HG03045 (cell line): Measurements from ENCODE around the gene IFT74.
"Not testable (repeated sequence)": the region's sequence is repeated elsewhere in the genome, so short reads cannot be mapped to it uniquely, and the experiment has no call there.

Experiments used
- ATAC-seq: cut with Tn5 transposase; IDR thresholded peaks from one replicate; pipeline ENCODE4 v1.9.1; 2021; ENCODE audit warnings: mild to moderate bottlenecking, moderate library complexity; ENCODE audit not compliant: unreplicated experiment

Gene IFT74

GRCh38 chr9:27065288-27065687 lies 109.1 kb downstream of the IFT74 start:
- ATAC-seq = no peak

GRCh38 chr9:27073841-27074728 lies 117.9 kb downstream of the IFT74 start:
- no peak for ATAC-seq

DNA sequence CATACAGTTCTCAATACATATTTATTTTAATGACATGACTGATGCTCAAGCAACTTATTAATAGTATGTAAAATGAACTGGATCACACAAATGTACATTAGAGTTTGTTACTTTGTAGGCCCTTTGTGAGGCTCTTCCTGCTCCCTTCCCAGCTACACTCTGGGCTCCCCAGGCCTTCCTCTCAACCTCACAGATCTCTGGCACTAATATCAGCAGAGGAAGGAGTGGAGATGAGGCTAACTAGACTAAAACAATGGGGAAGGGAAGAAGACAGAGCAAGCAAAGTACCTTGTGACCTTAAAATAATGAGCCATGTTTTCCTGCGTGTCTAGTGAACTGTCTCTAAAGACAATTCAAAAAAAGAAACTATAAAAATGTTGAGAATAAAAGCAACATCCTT lies 122.5 kb downstream of the IFT74 start:
- no peak for ATAC-seq

DNA sequence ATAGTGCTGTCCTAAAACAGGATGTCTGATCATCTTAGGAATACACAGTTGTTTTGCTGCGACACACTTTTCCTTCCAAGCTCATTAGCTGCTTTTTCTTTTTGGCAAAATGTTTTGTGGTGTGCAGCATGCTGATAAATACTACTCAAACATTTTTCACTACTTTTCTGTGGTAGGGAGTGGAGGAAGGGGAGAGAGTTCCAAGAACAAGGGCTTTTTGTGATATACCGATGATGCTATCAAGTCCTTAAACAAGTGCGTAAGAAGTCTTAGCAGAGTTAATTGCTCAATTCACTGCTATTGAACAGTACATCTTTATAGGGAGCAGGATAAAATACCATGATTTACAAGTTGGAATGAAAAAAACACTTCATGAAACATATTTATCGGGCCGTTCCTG lies 129.2 kb downstream of the IFT74 start:
- ATAC-seq = no peak

DNA sequence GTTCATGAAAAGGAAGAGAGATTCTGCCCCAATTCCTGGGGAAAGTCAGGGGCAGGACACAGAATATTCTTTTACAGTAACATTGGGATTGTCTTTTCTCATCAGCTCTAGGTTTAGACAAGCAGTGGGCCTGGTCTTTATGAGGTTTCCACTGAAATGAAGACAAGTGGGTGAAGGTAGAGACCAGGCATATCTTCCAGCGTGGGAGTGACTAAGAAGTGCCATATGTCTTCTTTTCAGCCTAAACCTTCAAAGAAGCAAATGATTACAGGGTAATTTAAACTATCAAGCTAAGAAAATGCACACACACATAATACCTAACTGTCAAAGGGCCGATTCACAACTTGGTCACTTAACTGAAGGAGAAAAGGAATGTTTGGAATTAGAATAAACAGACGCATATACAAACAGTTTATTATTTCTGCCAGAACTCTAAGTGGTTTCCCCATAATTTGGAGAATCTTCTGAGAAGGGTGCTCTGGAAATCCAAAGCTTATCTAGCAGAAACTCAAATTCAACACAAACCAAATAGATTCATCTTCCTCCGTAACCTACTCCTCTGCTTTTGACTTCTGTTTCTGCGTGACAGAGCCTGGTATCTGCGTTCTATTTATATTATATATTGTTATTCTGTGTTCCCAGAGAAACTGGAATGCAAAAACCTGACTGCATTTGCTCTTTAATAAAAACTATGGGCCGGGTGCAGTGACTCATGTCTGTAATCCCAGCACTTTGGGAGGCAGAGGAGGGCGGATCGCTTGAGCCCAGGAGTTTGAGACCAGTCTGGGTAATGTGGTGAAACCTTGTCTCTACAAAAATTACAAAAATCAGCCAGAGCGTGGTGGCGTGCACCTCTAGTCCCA lies 130.8 kb downstream of the IFT74 start:
- no peak for ATAC-seq

DNA sequence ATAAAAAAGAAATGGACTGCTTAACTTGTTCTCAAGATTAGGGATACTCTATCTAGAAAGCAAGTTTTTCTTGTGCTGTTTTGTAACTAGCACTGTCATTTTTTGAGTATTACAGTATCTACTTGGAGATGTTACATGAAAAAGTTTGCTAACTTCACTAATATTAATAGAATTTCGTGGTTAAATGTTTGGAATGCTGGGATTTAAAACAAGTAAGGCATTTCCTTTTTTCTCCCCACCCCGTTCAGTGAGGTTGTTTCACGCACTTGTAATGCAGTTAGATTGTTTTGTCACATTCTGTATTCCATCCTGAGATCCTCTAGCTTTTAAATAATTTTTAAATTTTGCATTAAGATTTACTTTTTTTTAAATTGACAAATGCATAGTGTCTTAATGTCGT lies 132.8 kb downstream of the IFT74 start:
- no peak for ATAC-seq

DNA sequence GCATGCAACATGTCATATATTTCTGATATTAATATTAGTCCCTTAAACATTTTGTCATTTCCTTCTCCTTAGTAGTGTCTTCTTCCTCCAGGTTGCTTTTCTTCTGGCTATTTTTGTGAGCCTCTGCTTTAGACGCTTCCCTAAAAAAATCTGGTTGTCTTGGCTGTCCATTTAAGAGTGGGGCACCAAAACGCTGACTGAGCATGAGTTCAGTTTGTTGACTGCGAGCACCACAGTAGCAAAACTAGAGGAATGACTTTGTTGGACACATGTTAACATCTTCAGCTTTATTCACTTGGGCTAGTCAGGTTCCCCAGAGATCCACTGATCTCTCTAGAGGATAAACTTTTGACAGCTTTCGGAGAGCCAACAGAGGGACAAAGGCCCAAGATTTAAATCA lies 133.5 kb downstream of the IFT74 start:
- ATAC-seq = no peak

DNA sequence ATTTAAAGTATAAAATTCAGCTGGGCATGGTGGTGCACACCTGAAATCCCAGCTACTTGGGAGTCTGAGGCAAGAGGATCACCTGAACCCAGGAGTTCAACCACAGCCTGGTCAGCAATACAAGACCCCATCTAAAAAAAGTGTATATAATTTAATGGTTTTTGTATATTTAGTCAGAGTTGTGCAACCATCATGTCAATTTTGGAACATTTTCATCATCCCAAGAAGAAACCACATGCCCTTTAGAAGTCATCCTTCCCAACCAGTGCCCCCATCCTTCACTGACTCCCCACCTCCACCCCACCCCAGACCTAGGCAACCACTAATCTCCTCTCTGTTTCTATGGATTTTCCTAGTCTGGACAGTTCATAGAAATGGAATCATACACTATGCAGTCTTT lies 134.0 kb downstream of the IFT74 start:
- no peak for ATAC-seq

DNA sequence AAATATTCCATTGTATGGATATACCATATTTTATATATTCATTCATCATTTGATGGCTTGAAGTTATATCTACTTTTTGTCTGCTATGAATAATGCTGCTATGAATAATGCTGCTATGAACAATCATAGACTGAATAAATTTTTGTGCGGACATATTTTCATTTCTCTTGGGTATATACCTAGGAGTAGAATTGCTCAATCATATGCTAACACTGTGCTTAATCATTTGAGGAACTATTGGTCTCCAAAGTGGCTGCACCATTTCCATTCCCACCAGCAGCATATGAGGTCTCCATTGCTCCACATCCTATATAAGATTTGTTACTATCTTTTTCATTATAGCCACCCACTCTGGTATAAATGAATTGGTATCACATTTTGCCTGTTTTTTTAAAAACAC lies 134.5 kb downstream of the IFT74 start:
- no peak for ATAC-seq

- not testable (repeated sequence) for ATAC-seq
Measured at GRCh38 chr9:27092496-27092895, 136.3 kb downstream of the IFT74 start.

- ATAC-seq = not testable (repeated sequence)
Measured at GRCh38 chr9:27093384-27094067, 137.3 kb downstream of the IFT74 start.

- no peak for ATAC-seq
Measured at GRCh38 chr9:27094640-27095298, 138.6 kb downstream of the IFT74 start.

DNA sequence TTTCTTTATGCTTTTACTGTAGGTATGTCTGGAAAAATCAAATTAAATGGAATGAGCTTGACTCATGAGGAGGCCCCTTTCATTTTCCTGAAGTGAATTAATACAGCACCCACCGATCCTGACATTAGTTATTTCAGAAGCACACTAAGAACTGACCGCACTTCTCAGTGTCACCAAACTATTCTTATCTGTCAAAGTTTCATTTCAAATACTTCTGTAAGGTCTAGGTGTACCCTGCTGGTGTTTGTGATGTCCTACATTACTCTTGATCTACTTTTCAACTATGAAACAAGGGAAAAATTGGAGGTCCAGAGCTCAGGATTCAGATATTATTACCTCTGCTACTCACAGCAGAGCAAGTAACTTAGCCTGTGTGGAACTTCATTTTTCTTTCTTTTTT lies 151.0 kb downstream of the IFT74 start:
- no peak for ATAC-seq

GRCh38 chr9:27108981-27109541 lies 152.8 kb downstream of the IFT74 start, which contains the start of gene TEK:
TEK (plus strand) TSS chr9:27109225; CDS start chr9:27109591, 366 bp downstream.
- no peak for ATAC-seq

DNA sequence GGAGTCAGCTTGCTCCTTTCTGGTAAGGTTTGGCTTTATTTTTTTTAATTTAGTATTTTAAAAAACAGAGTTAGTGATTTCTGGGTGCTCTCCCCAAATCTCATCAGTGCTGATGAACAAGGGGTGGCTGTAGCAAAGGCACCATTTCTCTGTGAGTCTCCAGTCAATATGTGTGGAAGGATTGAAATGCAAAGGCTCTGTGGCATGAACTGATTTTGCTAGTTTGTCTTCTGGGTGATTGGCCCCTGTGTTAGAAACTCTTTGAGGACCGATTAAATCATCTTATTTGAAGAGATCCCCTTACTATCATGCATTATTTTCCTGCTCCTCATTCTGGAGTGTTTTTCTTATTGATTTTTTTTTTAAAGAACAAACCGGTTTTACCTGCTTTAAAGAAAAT lies 153.4 kb downstream of the IFT74 start:
- ATAC-seq = no peak

- ATAC-seq = no peak
Measured at GRCh38 chr9:27110181-27110580, 154.0 kb downstream of the IFT74 start.

DNA sequence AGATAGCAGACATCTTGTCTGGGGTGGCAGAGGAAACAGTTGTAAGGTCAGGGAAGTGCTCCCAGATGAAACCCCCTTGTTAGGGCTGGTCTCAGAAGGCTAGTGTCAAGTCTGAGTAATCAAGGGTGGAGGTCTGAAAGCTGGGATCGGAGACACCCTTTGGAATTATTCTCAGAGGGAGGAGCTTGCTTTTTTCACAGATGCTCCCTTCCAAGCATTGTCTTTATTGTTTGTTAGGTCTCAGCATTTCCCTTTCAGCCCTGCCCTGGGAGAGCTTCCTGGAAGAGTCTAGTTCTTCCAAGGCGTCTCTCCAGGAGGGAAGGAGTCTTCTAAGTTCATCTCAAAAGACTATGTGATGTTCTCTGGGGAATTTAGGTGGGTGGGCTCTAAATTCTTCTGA lies 156.0 kb downstream of the IFT74 start:
- ATAC-seq = no peak
